HL-60 (cell line): ENCODE measurements around the gene VSTM1.

Source experiments
- GABPA ChIP-seq: IDR thresholded peaks from 2 replicates; pipeline ENCODE4 v1.6.1; 2012; ENCODE audit warnings: low read depth
- POLR2AphosphoS5 ChIP-seq: IDR thresholded peaks from 2 replicates; pipeline ENCODE4 v1.6.1; 2012; ENCODE audit warnings: low read depth
- TF ChIP-seq, protein P1 (sequence below): IDR thresholded peaks from one replicate; pipeline ENCODE4 v1.5.1; 2011; ENCODE audit warnings: low read length, control low read depth, inconsistent platforms; ENCODE audit not compliant: insufficient read depth

DNA sequence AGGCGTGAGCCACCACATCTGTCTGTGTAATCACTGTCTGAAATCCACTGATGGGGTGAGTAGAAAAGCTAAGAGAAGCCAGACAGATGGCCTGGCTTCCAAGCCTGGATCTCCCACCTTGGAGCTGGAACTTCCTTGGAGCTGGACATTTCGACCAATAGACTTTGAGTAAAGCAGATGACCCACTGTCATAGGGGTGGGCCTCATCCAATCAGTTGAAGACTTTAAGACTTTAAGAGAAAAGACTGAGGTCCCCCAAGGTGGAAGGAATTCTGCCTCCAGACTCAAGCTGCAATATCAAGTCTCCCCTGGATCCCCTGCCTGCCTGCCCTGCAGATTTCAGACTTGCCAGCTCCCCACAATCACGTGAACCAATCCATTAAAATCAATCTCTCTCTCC lies 20.7 kb downstream of the VSTM1 start:
- TF ChIP-seq, protein P1, sequence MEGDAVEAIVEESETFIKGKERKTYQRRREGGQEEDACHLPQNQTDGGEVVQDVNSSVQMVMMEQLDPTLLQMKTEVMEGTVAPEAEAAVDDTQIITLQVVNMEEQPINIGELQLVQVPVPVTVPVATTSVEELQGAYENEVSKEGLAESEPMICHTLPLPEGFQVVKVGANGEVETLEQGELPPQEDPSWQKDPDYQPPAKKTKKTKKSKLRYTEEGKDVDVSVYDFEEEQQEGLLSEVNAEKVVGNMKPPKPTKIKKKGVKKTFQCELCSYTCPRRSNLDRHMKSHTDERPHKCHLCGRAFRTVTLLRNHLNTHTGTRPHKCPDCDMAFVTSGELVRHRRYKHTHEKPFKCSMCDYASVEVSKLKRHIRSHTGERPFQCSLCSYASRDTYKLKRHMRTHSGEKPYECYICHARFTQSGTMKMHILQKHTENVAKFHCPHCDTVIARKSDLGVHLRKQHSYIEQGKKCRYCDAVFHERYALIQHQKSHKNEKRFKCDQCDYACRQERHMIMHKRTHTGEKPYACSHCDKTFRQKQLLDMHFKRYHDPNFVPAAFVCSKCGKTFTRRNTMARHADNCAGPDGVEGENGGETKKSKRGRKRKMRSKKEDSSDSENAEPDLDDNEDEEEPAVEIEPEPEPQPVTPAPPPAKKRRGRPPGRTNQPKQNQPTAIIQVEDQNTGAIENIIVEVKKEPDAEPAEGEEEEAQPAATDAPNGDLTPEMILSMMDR = no peak
- TF ChIP-seq GABPA = no peak
- TF ChIP-seq POLR2AphosphoS5 = no peak
